HepG2 (cell line): Measurements from ENCODE around the gene XPNPEP1. TPM values are rescaled to one million over a fixed set of nuclear protein-coding genes. Genes with fewer than 3 reads are reported as not detected.

Source experiments
- ATAC-seq: fragments of 200-7000 bp; cut with Tn5 transposase; 3 replicates; pipeline ENCODE4 v1.9.1; 2020; ENCODE audit warnings: mild to moderate bottlenecking, moderate library complexity
- BruUV-seq: library from RNA; stranded (reverse); fragments of 400-500 nt; replicated peaks from 2 replicates; lab custom pipeline; 2021; lab: Mats Ljungman, UMichigan
- CTCF ChIA-PET: fragments of 300-600 bp; formaldehyde crosslinking; extraction: SDS; loops from one replicate; lab custom pipeline; 2021; ENCODE audit warnings: low total read pairs, inconsistent platforms, low intra/inter-chr PET ratio; lab: Yijun Ruan, JAX
- POLR2A ChIA-PET: fragments of 350-600 bp; sonication (Branson Sonifier 250); formaldehyde crosslinking; loops from one replicate; lab custom pipeline; 2020; ENCODE audit warnings: antibody characterized with exemption, inconsistent platforms; lab: Yijun Ruan, JAX
- DNase-seq: peaks from one replicate; pipeline ENCODE4 v3.0.0-alpha.2; 2015; ENCODE audit warnings: low spot score
- FAIRE-seq: peaks from 3 replicates; lab custom pipeline; 2011; peaks lifted over from hg19 to GRCh38; lab: Jason Lieb, UNC
- H2AFZ ChIP-seq: one replicate; pipeline ENCODE4 v1.6.1; 2011; ENCODE audit warnings: low read length, inconsistent platforms
- H3K27ac ChIP-seq: fragments of 300-600 bp; 3 replicates; pipeline ENCODE4 v1.8.0; 2011; ENCODE audit warnings: mixed run types, mild to moderate bottlenecking, mixed read lengths, low read length, inconsistent platforms; ENCODE audit not compliant: insufficient read depth; ENCODE audit errors: extremely low read length
- H3K27me3 ChIP-seq, 2 experiments: fragments of 200-600 bp in 1 of 2; 2 replicates in 1 of 2; 3 replicates in 1 of 2; pipeline versions ENCODE4 v1.6.0 to v1.8.0; 2011; ENCODE audit warnings: low read length in 2 of 2, mild to moderate bottlenecking in 2 of 2, moderate library complexity in 2 of 2, inconsistent platforms in 1 of 2; ENCODE audit not compliant: insufficient read depth in 2 of 2, control insufficient read depth in 1 of 2
- H3K36me3 ChIP-seq, 2 experiments: fragments of 200-600 bp in 1 of 2; replicated peaks in 1 of 2; 2 replicates in 1 of 2; 3 replicates in 1 of 2; pipeline versions ENCODE4 v1.5.1 to v1.8.0; 2011; ENCODE audit warnings: low read length in 2 of 2, inconsistent platforms in 1 of 2; ENCODE audit not compliant: insufficient read depth in 2 of 2, control insufficient read depth in 1 of 2
- H3K4me1 ChIP-seq: 2 replicates; pipeline ENCODE4 v1.5.1; 2012; ENCODE audit warnings: low read length, inconsistent platforms; ENCODE audit not compliant: insufficient read depth
- H3K4me2 ChIP-seq: 2 replicates; pipeline ENCODE4 v1.6.0; 2011; ENCODE audit warnings: low read depth, low read length, inconsistent platforms
- H3K4me3 ChIP-seq, 3 experiments: fragments of 200-600 bp in 1 of 3; sonication (generic), shearing (Covaris generic) in 1 of 3; replicated peaks in 1 of 3; 2 replicates each; pipeline ENCODE4 v1.5.1; 2011 to 2016; ENCODE audit warnings: low read length in 3 of 3, inconsistent platforms in 2 of 3, low read depth in 2 of 3, mild to moderate bottlenecking in 2 of 3, control low read depth in 1 of 3, mixed read lengths in 1 of 3; ENCODE audit not compliant: insufficient read depth in 1 of 3
- H3K79me2 ChIP-seq: one replicate; pipeline ENCODE4 v1.6.1; 2011; ENCODE audit warnings: low read length, inconsistent platforms; ENCODE audit not compliant: insufficient read depth
- H3K9ac ChIP-seq: 2 replicates; pipeline ENCODE4 v1.6.0; 2011; ENCODE audit warnings: mild to moderate bottlenecking, low read depth, low read length, inconsistent platforms; ENCODE audit not compliant: insufficient read depth
- H3K9me3 ChIP-seq: 2 replicates; pipeline ENCODE4 v1.5.1; 2012; ENCODE audit warnings: mild to moderate bottlenecking, low read length
- H4K20me1 ChIP-seq: 2 replicates; pipeline ENCODE4 v1.6.0; 2011; ENCODE audit warnings: inconsistent platforms, mild to moderate bottlenecking, low read length, moderate library complexity; ENCODE audit not compliant: insufficient read depth
- EED ChIP-seq: sonication (generic); formaldehyde crosslinking; IDR thresholded peaks from 2 replicates; pipeline ENCODE4 v1.5.0; 2020; ENCODE audit warnings: mild to moderate bottlenecking, missing genetic modification reagents
- ESRRA ChIP-seq: sonication (generic); formaldehyde crosslinking; IDR thresholded peaks from 2 replicates; pipeline ENCODE4 v1.5.1; 2020; ENCODE audit warnings: mild to moderate bottlenecking, low read depth, missing genetic modification reagents
- IRX3 ChIP-seq: sonication (generic); formaldehyde crosslinking; IDR thresholded peaks from 2 replicates; pipeline ENCODE4 v1.8.1; 2023; ENCODE audit warnings: mild to moderate bottlenecking, low read depth, missing genetic modification reagents, borderline replicate concordance
- KAT8 ChIP-seq: IDR thresholded peaks from 2 replicates; pipeline ENCODE4 v1.6.1; 2016; ENCODE audit warnings: missing genetic modification reagents, missing compliant biosample characterization
- RXRB ChIP-seq: IDR thresholded peaks from 2 replicates; pipeline ENCODE4 v1.6.1; 2016; ENCODE audit warnings: borderline replicate concordance, missing genetic modification reagents, missing compliant biosample characterization
- TBX3 ChIP-seq: fragments of 450-650 bp; IDR thresholded peaks from 2 replicates; pipeline ENCODE4 v1.6.1; 2017; ENCODE audit warnings: antibody characterized with exemption, mild to moderate bottlenecking, inconsistent platforms, borderline replicate concordance
- XBP1 ChIP-seq: sonication (generic); formaldehyde crosslinking; IDR thresholded peaks from 2 replicates; pipeline ENCODE4 v1.5.0; 2020; ENCODE audit warnings: missing genetic modification reagents
- ZBTB7B ChIP-seq: sonication (generic); formaldehyde crosslinking; IDR thresholded peaks from 2 replicates; pipeline ENCODE4 v1.4.0; 2020; ENCODE audit warnings: missing genetic modification reagents
- ZKSCAN8 ChIP-seq: IDR thresholded peaks from 2 replicates; pipeline ENCODE4 v1.6.1; 2016; ENCODE audit warnings: borderline replicate concordance, missing genetic modification reagents, missing compliant biosample characterization
- WGBS: methylation state at CpG from one replicate; pipeline ENCODE4 v1.1.6; 2017; ENCODE audit warnings: low lambda C conversion rate; 5-methylcytosine and 5-hydroxymethylcytosine counted together
- in situ Hi-C: cut with HindIII; loops from 2 replicates; pipeline ENCODE4 v1.10.0; 2017; ENCODE audit warnings: low pct_unique_long_range_greater_than_20kb; ENCODE audit not compliant: extremely low pct_ligation_motif_present
- intact Hi-C: fragments of 100-400 bp; cut with micrococcal nuclease; formaldehyde crosslinking; loops from one replicate; pipeline ENCODE4 v1.10.0; 2022; ENCODE audit not compliant: unreplicated experiment
- polyA plus RNA-seq, 8 experiments: library from polyadenylated mRNA; depleted of rRNA in 3 of 8; stranded (reverse) in 7 of 8; unstranded in 1 of 8; fragments of >200 nt; fragmentation: Illumina TruSeq in 4 of 8; extraction: Trizol in 4 of 8; gene quantifications; 2 replicates each; pipeline versions ENCODE4 v1.2.1 to v1.2.3, GENCODE V29; 2011 to 2016; ENCODE audit warnings: low read depth in 4 of 8, missing spikeins in 1 of 8, mixed read lengths in 1 of 8; ENCODE audit not compliant: insufficient read depth in 1 of 8
- total RNA-seq, 5 experiments: library from RNA; depleted of rRNA; stranded (reverse); fragments of >200 nt; fragmentation: Illumina TruSeq; extraction: Trizol; gene quantifications; 2 replicates each; pipeline ENCODE4 v1.2.3, GENCODE V29; 2016; ENCODE audit warnings: low read depth in 1 of 5
- TF ChIP-seq, protein P1 (sequence below): sonication (generic); formaldehyde crosslinking; IDR thresholded peaks from 2 replicates; pipeline ENCODE4 v1.4.0; 2020; ENCODE audit warnings: missing genetic modification reagents
- TF ChIP-seq, protein P2 (sequence below): sonication (generic); formaldehyde crosslinking; IDR thresholded peaks from 2 replicates; pipeline ENCODE4 v1.5.1; 2020; ENCODE audit warnings: missing genetic modification reagents, mild to moderate bottlenecking, borderline replicate concordance

XPNPEP1 gene
- total and polyA plus RNA-seq, 2 of the 13 experiments (the other 11 are each of a cell fraction or from before 2014, with no cell fraction given), result 30.3 to 55.5 TPM

- TF ChIP-seq ZKSCAN8 (CRISPR knock-in tag) (no peak), RXRB (no peak), ZBTB7B (CRISPR knock-in tag) (no peak), EED (CRISPR knock-in tag) (no peak), XBP1 (CRISPR knock-in tag) (no peak), KAT8 (CRISPR knock-in tag) (no peak), TBX3 (no peak), IRX3 (CRISPR knock-in tag) (no peak), ESRRA (CRISPR knock-in tag) (no peak)
- TF ChIP-seq, protein P1, sequence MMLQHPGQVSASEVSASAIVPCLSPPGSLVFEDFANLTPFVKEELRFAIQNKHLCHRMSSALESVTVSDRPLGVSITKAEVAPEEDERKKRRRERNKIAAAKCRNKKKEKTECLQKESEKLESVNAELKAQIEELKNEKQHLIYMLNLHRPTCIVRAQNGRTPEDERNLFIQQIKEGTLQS, result no peak
- TF ChIP-seq, protein P2, sequence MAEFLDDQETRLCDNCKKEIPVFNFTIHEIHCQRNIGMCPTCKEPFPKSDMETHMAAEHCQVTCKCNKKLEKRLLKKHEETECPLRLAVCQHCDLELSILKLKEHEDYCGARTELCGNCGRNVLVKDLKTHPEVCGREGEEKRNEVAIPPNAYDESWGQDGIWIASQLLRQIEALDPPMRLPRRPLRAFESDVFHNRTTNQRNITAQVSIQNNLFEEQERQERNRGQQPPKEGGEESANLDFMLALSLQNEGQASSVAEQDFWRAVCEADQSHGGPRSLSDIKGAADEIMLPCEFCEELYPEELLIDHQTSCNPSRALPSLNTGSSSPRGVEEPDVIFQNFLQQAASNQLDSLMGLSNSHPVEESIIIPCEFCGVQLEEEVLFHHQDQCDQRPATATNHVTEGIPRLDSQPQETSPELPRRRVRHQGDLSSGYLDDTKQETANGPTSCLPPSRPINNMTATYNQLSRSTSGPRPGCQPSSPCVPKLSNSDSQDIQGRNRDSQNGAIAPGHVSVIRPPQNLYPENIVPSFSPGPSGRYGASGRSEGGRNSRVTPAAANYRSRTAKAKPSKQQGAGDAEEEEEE (CRISPR knock-in tag), result no peak
- TF ChIP-seq, all 625 proteins: peak for 0
- FAIRE-seq (no peak), ATAC-seq (no peak), DNase-seq (no peak)
- Histone ChIP-seq H3K9ac (no peak overlapping the region), H3K4me3 (no peak overlapping the region), H3K79me2 (no peaks in the 10 kb centered on the region), H3K9me3 (no peaks in the 10 kb centered on the region), H3K36me3 (peaks cover 22 to 36% of the 10 kb centered on the region in 2 experiments), H3K27ac (no peak overlapping the region), H3K27me3 (no peaks in the 10 kb centered on the region), H3K4me1 (peaks cover 7% of the 10 kb centered on the region; the same call in 1 of the 2 replicates), H2AFZ (no peak overlapping the region), H4K20me1 (no peaks in the 10 kb centered on the region), H3K4me2 (no peak overlapping the region)
- WGBS, result 91% methylated on average over 5 of the region's 5 CpGs
- ChIA-PET CTCF (no interaction called here), POLR2A (no interaction called here)
- in situ Hi-C loops (loop anchor here (10.0 to 25.0 kb wide), 2 partner anchors 125 to 248 kb away; partner anchors contain the start of gene ADD3), intact Hi-C loops (no loop called here)
- BruUV-seq, result no TSS peak
Measured at GRCh38 chr10:109887243-109887642, 36.1 kb downstream of the XPNPEP1 start.
